GM18517 (cell line): ENCODE data around the gene KCNAB1.

Experiments
- ATAC-seq: cut with Tn5 transposase; IDR thresholded peaks from one replicate; pipeline ENCODE4 v1.9.1; 2021; ENCODE audit warnings: mild to moderate bottlenecking, moderate library complexity; ENCODE audit not compliant: unreplicated experiment

The KCNAB1 gene

DNA sequence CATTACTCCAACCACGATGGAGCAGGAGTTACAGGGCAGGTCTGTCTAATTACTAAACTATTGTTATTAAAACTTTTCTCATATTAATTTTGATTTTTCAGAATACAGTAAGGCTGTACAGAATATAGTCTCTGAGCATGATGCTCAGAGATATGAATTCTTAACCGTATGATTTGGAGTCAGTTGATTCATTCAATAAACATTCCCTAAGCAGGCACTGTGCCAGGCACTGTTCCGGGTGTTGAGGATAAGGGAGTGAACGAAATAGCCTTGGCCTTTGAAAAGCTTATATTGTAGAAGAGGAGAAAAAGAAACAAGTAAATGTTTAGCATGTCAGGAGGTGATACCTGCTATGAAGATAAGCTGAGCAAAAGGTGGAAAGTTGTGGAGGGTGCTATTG lies 187.3 kb downstream of the KCNAB1 start:
- ATAC-seq = no peak

DNA sequence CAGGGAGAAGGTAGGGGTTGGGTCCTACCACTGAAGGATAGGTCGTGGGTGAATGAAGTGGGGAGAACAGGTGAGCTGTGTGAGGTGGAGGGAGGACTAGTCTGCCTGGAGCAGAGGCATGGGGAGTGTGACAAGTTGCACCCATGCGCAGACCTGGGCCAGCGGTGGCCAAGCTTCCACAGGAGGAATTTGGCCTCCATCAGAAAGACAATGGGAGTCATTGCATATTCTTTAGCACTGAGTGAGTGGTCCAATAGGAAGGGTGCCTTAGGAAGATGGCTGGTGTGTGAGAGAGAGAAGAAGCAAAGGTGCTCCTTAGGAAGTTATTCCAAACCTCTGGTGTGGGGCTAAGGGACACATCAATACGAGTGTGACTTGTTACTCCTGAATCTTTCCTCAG lies 191.1 kb downstream of the KCNAB1 start:
- no peak for ATAC-seq

GRCh38 chr3:156311930-156312329 lies 191.6 kb downstream of the KCNAB1 start:
- no peak for ATAC-seq

DNA sequence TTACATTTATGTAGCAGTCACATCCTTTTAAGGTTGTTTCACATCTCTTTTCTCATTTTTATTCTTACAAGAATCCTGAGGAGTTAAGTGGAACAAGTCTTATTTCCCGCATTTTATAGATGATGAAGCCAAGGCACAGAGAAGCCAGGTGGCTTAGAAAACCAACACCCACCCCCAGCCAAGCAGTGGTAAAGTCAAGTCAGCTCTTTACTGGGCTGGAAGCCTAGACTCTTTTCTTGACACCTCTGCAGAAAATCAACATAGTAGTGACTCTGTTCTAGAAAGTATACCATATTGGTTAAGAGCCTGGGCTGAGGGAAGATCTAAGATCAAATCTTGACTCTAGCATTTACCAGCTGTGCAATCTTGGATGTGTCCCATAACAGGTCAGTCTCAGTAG lies 195.7 kb downstream of the KCNAB1 start:
- ATAC-seq = no peak

DNA sequence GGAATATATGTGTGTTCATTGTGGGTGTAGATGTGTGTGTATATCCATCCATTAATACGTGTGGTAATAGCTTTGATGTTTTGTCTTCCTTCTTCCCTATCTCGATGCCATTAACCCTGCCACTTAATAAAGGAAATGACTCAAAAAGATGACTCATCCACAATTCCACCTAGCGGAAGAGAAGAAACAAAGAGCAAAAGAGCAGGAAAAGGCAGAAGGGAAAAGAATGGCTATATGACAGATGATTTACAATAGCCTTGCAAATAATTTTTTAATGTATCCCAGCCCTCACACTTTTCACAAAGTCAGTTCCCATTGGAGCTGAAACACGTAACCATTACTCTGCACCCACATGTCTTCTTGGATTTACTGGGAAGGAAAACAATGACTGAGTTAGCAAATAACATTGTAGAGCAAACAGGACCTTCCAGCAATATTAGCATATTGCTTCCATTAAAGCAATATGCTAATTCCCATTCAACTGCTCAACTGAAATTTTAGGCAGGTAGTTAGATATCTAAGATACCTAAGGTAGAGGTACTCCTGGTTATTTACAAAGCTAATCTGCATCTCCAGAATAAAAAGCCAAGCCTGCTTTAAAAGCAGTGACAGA lies 197.2 kb downstream of the KCNAB1 start:
- ATAC-seq = no peak

- ATAC-seq = no peak
These were observed 201.6 kb downstream of the KCNAB1 start for GRCh38 chr3:156321945-156322344.

DNA sequence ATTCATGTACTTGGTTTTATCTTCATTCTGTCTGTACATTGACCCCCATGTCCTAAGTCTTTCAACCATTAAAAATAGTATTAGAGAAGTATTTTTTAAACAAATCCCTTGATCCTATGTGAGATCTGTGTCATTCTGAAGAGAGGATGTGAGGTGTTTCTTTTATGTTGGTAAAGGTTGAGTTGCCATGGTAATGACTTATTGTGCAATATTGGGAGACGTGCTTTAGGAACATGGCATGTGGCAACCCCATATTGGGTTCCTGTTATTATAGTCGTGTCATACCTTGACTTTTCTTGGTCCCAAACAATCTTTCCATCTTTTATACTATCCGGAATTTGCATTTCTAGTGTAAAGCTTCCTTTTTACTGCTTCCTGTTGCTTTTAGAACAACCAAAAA lies 203.1 kb downstream of the KCNAB1 start:
- no peak for ATAC-seq

- no peak for ATAC-seq
These were observed 210.0 kb downstream of the KCNAB1 start for GRCh38 chr3:156330415-156330814.

DNA sequence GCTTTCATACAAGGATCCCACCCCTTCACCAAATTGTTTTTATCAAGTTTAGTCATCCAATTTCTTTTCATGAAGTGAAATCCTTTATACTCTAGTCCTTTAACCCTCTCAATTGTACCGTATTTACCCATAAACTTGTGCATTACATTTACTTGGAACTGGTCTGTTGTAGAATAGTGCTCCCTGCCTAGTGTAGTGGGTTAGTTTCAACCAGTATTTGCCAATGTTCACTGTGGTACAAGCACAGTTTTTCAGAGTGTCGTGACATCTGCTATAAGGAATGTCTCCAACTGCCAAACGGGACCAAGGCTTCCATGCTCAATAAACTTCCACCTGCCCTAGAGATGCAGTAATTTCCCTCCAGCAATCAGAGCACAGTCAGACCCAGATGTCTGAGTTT lies 211.9 kb downstream of the KCNAB1 start:
- no peak for ATAC-seq

DNA sequence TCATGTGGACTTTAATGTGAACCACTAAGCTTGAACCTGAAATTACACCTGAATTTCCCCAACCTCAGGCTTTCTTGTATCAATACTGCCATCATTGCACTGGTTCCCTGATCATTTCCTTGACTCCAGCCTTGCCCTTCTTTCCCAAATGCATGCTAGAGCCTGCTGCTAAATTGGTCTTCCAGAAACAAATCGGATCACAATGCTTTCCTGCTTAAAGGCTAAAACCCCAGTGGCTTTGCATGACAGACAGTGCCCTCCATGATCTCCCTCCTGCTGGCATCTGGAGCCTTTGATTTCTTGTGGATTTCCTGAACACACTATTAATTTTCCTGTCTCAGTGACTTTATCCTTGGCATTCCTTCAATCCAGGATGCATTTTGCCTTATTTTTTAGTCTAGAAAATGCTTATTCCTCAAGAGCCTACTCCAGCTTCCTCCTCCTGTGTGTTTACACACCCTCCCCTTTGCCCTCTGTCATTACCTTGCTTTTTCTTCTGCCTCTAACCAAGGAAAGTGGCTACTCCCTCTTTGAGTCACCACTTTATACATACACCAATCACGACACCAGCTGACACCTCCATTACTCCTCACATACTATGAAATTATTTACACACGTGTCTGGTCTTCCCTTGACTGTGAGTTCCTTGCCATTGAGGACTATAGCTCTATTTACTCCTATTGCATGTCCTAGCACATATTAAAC lies 214.6 kb downstream of the KCNAB1 start:
- ATAC-seq = no peak

DNA sequence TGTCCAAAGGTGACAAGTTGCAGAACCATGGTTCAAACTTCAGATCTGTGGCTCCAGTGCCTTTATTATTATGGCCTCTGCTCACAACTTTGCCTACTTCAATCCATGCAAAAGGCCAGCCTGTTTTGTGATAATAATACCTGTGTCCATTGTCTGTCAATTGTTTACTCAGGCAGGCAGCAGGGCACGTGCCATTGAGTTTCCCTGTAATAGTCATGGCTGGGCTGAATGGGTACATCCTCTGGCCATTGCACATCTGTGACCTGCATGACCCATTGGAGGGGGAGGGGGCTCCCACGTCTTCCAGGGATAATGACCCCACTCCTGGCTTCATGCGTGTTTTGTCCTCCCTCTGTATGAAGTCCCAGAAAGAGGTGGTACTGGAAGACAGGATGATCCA lies 219.1 kb downstream of the KCNAB1 start:
- no peak for ATAC-seq

DNA sequence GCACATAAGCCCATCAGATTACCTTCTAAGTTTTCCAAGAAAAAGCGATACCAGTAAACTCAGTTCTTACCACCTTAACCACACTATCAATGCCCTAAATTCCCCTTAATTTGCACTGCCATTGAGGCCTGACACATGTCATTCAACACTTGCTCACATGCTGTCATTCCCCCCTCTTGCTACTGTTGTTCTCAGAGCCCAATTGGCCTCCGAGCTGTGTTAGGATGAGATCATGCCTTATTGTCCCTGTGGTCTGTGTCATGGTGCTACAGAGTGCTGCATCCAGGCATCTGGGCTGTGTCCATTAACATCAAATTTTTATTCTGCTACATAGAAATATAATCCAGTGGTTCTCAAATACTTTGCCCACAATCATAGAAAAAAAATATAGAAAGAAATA lies 221.0 kb downstream of the KCNAB1 start:
- no peak for ATAC-seq

DNA sequence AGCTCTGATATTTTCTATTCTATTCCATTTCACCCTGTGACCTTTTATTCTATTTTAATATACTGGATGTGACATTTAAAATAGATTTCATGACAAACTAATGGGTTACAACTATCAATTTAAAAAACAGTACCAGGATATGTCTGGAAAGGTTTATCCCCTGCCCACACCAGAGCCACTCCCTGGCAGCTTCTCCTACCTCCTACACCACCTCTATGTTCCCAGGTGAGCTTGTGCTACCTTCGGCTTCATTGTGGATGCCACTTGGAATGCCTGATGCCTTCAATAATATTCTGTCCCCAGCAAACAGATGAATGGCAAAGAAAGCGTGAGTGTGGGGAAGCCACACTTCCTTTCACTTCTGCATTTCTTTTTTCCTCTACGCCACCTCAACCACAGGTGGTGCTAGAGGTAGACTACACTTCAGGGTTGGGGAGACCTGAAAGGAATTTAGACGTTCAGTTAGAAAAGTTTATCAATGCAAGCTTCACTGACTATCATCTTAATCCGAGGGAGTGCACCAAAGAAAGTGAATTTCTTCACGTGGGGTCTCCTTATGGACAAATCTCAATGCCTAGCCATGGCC lies 221.5 kb downstream of the KCNAB1 start:
- peak; percentile 99 for ATAC-seq

- no peak for ATAC-seq
These were observed 223.8 kb downstream of the KCNAB1 start for GRCh38 chr3:156344215-156344614.

DNA sequence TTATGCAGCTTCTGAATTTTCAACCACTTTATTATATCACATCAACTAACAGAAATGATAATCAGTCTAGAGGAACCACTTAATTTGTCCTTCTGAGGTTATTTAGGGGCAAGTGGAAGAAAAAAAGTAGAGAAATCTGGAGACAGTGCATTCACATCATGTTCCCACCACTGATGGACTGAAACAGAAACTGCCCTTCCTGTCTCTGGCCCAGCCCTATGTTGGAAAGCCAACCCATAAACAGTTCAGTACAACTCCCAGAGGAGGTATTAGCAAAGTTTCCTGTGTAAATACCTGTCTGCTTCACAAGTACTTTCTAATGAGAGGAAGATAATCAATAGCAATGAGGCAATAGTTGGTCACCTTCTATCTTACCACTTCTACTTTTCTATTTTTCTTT lies 228.7 kb downstream of the KCNAB1 start:
- no peak for ATAC-seq

DNA sequence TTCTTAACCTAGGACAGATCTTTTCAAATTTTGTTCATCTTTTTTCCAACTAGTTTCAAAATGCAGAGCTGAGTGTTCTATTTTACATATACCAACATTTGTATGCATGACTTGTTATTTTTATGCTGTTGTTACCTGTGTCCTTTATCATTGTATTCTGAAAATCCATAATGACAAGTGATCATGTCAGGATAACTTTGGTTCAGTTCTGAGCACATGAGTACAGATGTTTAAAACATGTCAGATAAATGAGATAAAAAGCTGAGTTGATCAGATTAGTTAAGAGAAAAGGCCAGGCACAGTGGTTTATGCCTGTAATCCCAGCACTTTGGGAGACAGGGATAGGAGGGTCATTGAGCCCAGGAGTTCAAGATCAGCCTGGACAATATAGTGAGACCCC lies 229.6 kb downstream of the KCNAB1 start:
- no peak for ATAC-seq

- ATAC-seq = no peak
These were observed 230.4 kb downstream of the KCNAB1 start for GRCh38 chr3:156350781-156351180.

GRCh38 chr3:156351783-156352182 lies 231.4 kb downstream of the KCNAB1 start:
- ATAC-seq = no peak

- no peak for ATAC-seq
These were observed 232.3 kb downstream of the KCNAB1 start for GRCh38 chr3:156352728-156353127.

GRCh38 chr3:156353563-156353962 lies 233.2 kb downstream of the KCNAB1 start:
- ATAC-seq = no peak

DNA sequence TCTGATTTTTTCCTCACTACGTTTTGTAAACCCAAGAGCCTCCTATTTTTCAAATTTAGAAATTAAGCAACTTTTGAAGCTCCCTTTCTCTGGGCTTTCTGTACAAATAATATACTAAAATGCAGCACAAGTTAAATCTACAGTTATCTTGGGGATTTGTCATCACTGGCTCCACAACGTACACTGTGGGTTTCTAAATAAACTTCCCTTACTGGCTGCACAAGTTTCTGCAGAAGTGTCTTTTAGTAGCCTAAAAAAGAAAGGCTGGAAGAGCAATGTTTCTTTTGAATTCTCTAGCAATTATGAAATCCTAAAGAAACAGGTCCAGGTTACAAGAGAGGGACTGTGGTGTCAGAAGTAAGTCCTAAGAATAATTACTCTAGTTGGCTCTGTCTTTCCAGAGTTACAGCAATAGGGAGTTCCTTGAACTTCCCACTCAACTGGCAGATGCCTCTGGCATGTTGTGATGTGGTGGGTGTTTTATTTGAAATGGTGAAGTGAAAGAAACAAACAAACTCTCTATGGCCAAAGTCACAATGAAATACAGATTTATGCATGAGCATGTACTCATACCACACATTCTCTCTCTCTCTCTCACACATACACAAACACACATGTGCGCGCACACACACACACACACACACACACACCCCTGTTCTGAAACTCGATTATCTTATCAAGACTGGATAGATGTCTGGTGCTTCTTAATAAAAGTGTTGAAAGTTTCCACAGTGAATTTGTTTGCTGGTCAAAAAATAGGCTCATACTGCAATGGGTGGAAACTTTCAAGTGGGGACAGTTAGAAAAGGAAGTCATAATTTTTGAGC lies 236.4 kb downstream of the KCNAB1 start:
- no peak for ATAC-seq

- ATAC-seq = no peak
These were observed 237.9 kb downstream of the KCNAB1 start for GRCh38 chr3:156358232-156358631.
